Right kidney (tissue), 1 donor: ENCODE measurements around the gene CRIP1.

ENCODE experiments used
- DNase-seq: peaks from one replicate; pipeline ENCODE4 v3.0.0-alpha.2; 2016

CRIP1 gene

GRCh38 chr14:105480199-105480746 lies 6.4 kb upstream of the CRIP1 start:
- DNase-seq = no peak

GRCh38 chr14:105480807-105481801 lies 5.6 kb upstream of the CRIP1 start:
- DNase-seq = peak; percentile 96

- DNase-seq = peak; percentile 87
Measured at GRCh38 chr14:105481886-105482457, 4.7 kb upstream of the CRIP1 start.

DNA sequence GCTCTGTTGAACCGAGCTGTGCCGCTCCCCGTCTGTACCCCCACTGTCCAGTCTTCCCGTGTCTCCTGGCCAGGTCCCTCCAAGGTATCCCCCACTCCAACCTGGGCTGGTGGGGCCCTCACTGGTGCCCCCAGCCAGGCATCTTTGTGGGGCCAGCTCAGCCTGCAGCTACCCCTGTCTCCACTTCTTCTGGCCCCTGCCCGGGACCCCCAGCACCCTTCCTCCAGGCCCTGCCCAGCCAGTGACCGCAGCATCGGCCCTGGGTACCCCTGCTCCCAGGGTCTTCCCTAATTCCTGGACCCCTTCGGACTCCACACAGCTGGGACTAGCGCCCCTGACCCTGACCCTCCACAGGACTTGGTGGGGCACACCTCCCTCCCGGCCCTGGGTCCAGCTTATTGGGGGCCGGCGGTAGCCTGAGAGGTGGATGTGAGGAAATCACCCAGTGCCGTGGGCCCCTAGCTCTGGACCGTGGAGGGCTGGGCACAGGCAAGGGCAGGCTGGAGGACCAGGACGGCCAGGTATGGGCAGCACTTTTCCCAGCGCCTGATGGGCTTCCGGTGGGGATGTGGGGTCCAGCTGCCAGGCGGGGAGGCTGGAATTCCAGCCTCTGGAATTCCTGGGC lies 4.1 kb upstream of the CRIP1 start:
- DNase-seq = no peak

DNA sequence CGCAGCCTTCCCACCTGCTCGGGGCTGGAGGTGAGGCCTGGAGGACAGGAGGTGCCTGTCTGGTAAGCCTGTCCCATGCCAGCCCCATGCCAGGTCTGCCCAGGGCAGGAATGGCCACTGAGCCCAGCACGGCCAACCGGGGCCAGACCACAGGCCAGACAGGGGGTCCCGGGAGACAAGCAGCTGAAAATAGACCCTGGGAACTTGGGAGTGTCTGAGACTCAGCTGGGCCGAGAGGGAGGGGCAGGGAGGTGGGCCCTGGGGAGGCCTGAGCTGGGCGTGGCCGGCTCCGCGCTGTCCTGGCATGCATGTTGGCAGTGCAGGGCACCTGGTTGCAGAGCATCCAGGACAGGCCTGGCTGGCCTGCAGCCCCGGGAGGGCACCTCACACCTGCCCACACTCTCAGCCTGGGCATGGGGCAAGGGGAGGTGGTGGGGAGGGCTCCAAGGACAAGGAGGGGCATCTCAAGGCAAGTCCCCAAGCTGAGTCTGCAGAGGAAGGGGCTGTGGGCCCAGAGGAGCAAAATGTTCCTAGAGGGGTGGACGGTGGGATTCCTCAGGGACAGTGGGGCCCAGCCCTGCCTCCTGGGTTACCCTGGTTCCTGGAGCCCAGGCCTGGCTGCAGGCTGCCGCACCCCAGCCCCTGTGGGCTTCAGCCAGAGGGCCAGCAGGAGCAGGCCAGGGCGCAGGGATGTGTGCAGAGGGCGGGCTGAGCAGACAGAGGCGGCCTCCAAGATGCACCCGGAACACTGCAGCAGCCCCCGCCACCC lies 3.2 kb upstream of the CRIP1 start:
- DNase-seq = no peak

DNA sequence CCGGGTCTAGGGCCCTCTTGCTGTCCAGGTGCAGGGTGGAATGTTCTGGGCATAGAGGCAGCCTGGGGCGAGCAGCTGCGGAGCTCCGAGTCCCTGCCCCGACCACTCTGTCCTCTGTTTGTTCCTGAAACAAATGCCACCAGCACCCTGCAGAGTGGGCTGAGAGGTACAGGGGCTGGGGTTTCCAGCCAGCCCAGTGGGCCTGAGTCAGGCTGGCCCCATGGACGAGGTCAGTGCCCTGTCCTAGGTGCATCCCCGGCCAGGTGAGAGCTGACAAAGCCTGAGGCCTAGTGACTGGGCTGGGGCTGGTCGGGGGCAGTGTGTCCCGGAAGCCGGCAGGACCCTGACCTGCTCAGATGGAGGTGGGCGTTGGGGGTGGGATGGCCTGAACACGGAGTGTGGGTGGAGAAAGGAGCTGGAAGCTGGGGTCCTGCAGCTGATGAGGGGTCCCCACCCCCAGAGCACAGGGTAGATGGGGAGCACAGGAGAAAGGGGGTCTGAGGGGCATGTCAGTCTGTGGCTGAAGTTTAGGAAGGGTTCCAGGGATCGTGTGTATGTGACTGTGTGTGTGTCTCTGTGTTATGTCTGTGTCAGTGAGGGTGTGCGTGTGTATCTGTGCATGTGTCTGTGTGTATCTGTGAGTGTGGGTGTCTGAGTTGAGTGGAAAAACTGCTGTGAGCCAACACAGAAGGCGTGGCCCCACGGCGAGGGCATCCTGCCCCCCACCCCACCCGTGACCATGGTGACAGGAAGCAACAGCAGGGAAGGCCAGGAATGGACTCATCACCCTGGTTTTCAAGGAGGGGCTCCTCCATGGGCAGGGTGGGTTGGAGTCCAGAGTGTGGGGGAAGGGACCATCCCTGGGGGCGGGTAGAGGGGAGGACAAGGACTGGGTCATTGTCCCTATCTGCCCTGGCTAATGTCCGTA lies 2.4 kb upstream of the CRIP1 start:
- no peak for DNase-seq

DNA sequence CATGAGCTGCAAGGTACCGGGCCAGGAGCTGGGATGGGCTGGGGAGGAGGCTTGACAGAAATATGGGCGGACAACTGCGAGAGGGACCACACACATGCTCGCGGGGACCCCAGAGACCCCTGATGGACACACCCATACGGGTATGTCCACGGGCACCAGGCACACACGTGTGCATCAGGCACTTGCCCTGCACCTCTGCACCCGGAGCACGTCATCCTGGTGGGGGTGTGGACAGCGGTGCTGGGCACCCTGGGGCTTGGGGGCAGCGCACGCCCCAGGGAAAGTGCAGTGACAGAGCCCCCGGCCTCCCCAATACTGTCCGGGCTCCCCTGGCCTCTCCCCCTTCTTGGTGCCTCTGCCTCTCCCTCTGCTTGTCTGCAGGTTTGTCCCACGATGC lies 1.7 kb upstream of the CRIP1 start:
- DNase-seq = no peak

DNA sequence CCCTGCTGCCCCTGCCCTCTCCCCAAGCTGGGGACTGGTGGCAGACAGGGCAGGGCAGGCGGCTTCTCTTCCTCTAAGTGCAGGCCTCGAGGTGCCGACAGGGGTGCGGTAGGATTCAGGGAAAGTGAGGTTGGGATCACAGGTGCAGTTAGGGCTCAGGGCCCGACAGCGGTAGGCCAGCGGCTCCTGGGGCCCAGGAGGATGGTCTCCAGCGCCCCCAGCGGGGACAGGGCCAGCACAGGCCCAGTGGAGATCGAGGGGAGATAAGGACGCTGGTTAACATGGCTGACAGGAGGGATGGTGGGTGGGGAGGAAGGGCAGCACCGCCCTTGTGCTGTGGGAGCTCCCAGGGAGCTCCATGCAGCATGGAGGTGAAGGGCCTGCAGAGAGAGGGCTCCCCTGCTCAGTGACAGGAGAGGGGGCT lies 935 bp upstream of the CRIP1 start:
- DNase-seq = peak; percentile 72

GRCh38 chr14:105486974-105487448 lies 325 bp downstream of the CRIP1 start:
- peak; percentile 75 for DNase-seq

DNA sequence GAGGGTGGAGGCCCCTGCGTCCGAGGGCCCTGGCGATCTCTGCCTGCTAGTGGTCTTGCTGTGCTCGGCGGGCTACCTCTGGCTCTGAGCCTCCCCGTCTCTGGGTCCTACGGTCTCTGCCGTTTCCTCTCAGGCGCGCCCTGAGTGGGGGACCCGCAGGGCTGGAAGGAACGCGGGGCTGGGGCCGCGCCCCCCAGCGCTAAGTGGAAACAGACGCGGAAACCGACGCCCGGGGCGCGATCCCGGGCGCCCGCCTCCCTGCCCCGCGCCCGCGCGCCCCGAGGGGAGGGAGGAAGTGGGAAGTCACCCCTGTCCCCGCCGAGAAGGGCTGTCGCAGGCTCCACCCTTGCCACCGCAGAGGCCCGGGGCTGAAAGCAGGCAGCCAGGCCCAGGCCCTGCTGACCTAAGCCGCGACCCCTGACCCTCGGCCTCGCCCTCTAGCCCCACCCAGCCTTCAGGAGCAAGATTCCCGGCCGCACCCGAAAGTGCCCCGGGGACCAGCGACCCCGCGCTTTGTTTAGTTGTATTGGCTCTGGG lies 831 bp downstream of the CRIP1 start:
- DNase-seq = no peak

GRCh38 chr14:105487986-105488777 lies 1.5 kb downstream of the CRIP1 start:
- no peak for DNase-seq

- DNase-seq = no peak
Measured at GRCh38 chr14:105488781-105489541, 2.3 kb downstream of the CRIP1 start.

GRCh38 chr14:105489542-105490266 lies 3.0 kb downstream of the CRIP1 start:
- peak; percentile 86 for DNase-seq

- DNase-seq = peak; percentile 90
Measured at GRCh38 chr14:105490267-105490571, 3.5 kb downstream of the CRIP1 start.

- DNase-seq = peak; percentile 93
Measured at GRCh38 chr14:105490572-105491365, 4.1 kb downstream of the CRIP1 start, which contains the start of gene TEDC1. Gene TEDC1, plus strand, starts transcription at chr14:105491246. Its CDS starts 130 bp downstream, at chr14:105491376.

GRCh38 chr14:105491366-105491973 lies 4.8 kb downstream of the CRIP1 start:
- DNase-seq = no peak
